NCI-H1694 (cell line): ENCODE measurements around the gene PPFIBP1.
"Not testable (repeated sequence)": the region's sequence is repeated elsewhere in the genome, so short reads cannot be mapped to it uniquely, and the experiment has no call there.

Source experiments
- DNase-seq: peaks from one replicate; lab custom pipeline; 2025; lab: John Stamatoyannopoulos, UW

The PPFIBP1 gene

DNA sequence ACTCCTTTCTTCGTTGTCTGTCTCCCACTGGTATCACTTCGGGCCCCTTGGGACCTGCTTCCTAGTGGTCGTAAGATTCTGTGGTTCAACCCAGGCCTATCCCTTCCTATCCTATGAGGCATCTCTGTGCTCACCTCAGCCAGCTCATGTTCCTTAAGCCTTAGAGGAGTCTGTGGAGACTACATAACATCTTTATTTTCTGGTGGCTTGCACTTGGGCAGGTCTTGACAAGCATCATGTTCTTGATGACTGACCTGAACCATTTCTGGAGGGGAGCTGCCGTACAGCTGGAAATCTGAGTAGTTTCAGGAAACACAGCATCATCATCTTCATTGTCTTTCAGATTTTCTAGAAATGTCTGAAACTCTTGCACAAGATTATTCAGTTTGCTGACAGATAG lies 69.3 kb downstream of the PPFIBP1 start:
- no peak for DNase-seq

DNA sequence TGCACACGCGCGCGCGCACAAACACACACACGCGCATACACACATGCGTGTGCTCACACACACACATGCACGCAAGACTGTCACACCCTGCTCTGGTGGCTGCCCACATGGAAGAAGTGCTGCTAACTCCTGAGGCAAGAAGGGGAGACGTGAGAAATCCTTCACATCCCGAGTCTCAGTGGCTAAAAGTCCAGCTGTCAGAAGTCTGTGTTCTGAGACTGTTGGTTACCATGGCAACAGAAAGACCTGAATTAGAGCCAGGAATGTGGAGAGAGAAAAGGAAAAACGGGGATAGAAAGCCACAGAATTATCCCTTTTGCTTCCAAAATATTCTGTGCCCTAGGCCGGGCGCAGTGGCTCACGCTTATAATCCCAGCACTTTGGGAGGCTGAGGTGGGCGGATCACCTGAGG lies 71.2 kb downstream of the PPFIBP1 start:
- DNase-seq = no peak

DNA sequence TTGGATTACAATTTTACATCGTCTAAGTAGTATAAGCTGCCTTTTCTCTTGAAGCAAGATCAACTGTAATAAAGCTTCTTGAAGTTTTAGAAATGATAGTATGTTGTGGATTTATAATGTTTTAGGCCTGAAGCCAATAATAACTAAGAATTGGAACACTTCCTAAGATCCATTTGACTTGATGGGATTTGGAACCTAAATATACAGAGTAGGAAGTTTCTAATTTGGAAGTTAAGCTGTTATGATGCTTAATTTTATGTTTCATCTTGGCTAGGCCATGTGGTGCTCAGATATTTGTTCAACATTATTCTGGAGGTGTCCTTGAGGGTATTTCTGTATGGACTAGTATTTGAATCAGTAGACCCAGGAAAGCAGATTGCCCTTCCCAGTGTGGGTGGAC lies 74.9 kb downstream of the PPFIBP1 start:
- not testable (repeated sequence) for DNase-seq

DNA sequence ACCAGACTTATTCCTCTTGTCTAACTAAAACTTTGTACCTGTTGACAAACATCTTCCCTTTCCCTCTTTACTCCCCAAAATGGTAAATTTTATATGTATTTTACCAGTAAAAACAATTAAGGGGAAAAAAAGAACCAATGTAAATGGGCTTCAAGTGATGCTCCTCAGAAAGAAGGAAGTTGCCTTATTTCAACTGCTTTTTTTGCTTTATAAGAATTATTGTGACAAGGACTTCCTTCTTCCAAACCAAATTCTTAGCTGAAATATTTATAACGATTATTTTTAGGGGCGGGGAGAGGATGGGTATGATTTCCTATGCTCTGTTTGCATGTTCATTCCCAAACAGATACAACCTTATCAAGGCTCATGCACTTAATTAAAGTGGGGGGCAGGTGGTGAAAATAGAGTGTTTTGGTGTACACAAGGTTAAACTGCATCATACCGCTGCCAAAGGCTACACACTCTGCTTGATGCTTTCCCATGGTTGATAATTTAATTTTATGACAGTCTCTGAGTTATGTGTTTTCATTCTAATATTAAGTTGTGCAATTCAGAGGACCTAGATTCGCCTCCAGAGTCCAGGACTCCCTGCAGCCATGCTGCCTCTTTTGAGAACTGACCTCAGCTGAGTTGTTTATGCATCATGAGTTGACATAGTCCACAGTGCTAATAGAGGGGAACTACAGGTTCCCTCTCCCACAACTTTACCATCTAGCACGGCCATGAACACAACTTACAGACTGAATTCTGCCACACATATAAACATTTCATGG lies 77.2 kb downstream of the PPFIBP1 start:
- DNase-seq = not testable (repeated sequence)

DNA sequence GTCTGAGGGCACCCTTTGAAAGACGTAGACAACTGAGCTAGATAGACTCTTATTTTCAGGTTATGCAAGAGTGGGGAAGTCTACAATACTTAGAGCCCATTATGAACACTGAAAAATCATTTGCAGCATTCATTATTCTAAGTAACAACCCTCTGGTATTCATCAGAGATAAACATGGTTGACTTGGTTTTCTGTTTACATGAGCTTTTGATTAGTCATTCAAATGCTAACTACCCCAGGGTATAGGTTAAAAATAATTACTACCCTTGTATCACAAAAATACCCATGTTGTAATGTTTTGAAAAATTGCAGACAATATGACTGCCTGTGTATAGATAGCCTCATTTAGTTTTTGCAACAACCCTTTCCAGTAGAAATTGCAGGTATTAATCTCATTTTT lies 78.5 kb downstream of the PPFIBP1 start:
- no peak for DNase-seq

DNA sequence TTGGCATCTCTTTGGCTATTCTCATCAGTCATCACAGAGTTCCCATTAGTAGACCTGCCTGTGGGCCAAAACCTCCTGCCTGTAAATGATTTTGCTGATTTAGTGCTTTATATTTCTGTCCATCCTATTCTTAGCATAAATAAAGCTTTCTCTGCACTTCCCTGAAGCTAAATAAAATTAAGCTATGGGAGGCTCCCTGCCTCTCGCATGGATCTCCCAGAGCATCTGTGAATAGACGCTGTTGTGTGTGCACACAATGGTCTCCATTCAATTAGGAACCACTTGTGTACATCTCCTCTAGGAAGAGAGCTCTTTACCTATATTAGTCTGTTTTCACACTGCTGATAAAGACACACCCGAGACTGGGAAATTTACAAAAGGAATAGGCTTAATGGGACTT lies 80.4 kb downstream of the PPFIBP1 start:
- DNase-seq = no peak

DNA sequence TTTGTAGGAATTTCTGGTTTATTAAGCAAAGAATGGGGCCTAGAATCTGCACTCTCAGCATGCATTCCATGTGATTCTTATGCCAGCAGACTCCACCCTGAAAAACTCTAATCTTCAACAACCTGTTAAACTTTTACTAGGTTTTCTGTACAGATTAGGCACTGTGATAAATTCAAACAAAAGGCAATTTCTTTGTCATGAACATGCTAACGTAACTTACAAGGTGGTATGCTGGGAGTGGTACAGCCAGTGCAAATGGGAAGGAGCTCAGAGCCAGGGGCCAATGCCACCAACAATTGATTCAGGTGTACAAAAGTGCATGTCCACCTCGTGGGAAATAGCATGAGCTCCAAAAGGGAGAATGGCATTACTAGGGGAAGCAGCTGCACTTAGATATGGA lies 83.0 kb downstream of the PPFIBP1 start:
- DNase-seq = no peak

DNA sequence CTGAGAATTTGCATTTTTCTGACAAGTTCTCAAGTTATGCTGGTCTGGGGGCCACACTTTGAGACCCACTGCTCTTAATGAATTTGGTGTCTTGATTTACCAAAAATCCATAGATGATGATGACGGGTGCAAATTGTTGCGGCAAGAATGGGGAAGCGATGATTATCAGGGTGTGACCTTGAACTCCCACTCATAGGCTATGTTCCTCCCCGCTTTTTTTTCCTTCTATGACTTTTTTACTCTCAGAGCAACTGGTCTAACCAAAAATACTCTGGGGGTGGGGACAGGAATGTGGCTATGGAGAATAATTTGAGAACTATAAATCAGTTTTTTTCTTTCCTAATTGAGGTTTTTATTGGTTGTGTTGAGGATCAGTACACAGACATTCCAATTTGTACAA lies 83.6 kb downstream of the PPFIBP1 start:
- DNase-seq = no peak

DNA sequence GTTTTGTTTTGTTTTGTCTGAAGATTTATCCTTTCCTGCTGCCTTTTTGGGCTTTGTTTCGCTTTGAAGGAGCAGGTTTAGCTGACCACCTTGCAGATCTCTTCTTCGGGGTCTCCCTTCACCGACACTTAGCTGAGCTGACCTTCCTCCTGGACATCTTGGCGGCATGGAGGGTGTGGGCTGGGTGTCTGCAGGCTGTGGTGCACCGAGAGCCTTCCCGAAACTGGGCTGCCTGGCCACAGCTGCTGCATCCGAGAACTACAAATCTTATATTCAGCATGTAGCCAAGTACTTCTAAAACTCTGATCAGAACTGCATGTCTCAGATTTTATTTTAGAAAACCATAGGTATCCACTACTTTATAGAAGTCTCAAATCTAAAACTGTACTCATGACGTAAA lies 84.9 kb downstream of the PPFIBP1 start:
- no peak for DNase-seq

DNA sequence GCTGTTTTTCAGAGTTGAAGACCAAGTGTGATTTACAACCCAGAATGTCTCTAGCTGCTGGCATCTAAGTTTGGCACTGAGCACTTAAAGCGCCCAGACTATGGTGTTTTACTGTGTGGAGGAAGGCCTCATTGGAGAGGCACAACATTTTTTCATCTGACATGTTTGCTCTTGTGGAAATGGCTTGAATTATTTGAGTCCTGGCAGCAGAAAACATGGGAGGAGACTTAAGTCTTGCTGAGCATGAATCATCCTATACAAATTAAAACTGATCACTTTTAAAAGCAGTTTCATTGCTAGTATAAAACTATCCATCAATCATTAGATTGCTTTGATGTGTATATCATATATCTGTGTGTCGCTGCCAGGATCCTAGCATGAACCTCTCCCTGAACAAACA lies 86.4 kb downstream of the PPFIBP1 start:
- no peak for DNase-seq

DNA sequence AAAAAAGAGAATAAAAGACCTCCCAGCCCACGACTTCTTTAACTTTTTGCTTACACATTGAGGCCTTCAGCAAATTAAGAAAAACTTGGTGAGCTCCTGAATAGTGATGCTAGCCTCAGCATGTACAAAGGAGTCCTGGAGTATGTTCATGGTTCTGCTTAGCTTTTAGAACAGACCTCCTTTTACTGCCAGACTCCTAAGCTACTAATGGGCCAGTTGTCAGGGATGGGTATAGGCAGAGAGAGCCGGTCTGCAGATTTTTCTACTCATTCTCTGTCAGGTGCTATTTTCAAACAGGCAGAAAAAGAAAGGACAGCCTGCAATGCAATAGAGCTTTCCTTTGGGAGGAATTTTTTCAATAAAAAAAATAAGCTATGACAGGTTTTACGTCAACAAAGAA lies 90.4 kb downstream of the PPFIBP1 start:
- DNase-seq = no peak

DNA sequence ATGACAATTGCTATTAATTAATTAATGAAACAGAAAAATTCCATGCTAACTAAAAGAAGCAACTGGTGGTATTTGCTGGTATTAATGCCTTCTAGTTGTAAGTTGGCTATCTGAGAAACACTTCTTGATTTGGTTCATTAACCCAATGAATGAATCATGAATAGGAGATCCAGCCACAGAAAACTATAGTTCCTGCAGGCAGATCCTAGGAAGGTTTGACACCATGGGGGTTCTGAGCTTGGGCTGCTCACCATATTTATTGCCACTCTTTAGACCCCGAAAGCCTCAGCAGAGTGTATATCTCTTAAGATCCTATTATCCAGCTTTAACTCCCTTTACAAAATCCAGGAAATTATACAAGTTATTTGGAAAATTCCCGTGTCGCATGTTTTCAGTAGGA lies 90.9 kb downstream of the PPFIBP1 start:
- DNase-seq = no peak

DNA sequence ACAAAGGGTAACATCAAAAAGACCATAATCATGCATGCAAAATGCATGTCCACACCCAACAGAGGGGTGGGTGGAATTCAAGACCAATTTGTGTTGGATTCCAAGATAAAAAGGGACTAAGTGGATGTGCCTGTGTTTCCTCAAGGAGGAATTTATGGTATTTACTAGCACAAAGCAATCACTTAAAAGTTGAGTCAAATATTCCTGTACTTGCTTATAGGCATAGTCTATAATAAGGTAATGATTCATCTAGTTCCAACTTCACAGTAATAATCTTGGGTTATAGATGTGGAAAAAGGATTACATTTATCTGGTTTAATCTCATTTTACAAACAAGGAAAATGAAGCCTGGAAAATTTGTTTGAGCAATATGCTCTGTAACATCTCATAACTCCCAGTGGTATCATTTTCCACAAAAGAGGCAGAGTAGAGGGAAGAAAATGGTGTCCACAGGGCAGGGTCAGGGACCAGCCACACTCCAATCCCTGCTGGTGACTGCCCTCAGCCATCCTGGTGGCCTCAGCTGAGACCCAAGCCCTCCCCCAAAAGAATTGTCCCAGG lies 91.4 kb downstream of the PPFIBP1 start:
- no peak for DNase-seq

DNA sequence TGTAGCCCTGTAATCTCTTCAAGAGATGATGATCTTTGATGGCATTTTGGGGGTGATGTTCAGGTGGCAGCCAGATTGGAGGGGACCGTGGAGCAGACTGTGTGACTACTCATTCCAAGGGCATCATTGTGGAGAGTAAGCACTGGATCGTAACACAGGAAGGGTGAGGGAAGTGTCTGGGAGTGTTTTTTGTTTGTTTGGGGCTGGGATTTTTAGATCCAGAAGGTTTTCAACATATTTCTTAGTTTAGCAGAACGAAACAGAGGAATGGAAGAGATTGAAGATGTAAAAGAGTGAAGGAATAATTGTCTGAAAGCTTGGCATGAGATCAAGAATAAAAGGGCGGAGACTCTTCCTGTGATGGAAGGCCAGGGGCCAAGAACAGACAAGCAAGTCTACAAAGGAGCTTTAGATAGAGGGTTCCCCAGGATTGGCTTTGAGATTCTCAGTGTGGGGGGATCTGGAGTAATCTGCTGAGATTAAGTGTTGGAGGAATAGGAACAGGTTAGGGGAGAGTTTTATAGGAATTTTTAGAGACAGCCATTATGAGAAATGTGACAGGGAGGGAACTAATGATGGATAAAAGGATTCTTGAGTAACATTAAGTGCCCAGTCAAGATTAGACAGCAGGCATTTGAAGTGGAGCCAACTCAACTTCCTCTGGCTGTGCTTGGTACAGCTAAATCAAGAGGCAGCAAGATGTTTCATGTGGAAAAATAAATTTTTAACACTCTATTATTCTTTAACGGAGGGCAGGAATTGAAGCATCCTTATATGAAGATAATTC lies 92.5 kb downstream of the PPFIBP1 start:
- DNase-seq = no peak

DNA sequence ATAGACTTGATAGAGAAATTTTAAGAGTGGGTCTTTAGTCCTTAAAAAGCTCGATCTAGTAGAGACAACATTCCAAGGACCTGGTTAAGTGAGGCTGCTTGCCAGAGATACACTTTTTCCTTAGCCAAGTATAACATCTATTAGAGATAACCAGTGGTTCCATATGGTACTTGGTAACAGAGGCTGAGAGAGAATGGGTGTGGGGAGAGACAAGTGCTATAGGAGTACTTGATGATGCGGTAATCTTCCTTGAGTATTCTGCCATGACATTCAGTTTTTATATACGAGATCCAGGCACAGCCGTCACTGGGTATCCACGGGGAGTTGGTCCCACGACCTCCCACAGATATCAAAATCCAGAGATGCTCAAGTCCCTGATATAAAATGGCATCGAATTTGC lies 94.8 kb downstream of the PPFIBP1 start:
- DNase-seq = no peak

DNA sequence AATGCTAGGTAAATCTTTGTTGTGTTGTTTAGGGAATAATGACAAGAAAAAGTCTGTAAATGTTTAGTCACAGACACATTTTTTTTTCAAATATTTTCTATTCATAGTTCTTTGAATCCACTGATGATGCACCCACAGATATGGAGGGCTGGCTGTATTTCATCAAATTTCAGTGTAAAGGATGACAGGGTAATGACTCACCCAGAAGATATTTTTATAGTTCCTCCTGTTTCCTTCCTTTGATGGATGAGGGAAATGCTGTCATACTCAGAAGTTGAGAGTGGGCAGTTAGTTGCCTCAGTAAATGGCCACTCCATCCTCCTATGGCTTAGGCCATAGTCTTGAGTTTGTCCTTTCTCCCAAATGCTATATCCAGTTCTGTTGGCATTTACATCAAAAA lies 95.3 kb downstream of the PPFIBP1 start:
- no peak for DNase-seq

DNA sequence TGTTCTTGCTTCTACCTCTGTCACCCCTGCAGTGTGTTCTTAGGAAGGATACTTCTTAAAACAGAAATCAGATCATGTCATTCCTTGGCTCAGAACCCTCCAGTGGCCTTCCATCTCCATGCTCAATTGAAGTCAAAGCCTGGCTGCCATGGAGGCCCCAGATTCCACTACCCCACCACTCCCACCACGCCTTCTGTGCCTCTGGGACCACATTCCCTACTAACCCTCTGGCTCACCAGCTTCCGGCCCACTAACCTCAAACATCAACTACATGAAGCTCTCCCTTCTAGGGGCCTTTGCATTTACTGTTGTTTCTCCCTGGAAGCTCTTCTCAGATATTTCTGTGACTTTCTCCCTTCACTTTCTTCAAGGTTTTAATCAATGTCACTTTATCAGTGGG lies 96.1 kb downstream of the PPFIBP1 start:
- DNase-seq = no peak

DNA sequence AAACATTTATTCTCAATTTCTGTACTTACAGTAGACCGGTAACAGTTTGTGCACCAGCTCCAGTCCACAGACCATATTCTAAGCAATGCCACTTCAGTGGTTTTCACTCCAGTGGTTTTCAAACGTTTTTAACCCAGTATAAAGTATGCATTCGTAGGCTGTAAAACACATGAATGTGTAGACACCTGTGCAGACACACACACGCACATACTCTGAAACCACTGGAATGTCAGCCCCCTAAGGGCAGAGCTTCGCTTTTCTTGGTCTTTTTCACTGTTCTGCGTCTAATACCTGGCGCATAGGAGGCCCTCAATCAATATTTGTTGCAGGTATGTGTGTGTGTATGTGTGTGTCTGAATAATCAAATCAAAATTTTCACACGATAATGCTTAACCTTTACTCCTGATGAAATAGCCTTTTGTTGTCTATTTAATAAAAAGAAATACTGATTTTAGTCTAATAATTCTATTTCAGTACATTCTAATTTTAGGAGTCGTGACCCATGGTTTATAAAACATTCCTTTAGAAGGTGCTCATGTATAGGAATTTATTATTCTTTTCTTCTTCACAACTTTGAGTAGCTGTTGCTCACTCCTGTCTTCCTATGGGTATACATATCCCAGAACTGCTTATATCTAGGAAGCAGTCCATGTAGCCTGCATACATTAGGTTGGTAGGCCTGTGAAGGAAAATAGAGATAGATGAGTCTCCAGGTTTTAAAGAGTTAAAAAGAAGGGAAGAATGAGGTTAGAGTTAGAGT lies 98.6 kb downstream of the PPFIBP1 start:
- DNase-seq = no peak

DNA sequence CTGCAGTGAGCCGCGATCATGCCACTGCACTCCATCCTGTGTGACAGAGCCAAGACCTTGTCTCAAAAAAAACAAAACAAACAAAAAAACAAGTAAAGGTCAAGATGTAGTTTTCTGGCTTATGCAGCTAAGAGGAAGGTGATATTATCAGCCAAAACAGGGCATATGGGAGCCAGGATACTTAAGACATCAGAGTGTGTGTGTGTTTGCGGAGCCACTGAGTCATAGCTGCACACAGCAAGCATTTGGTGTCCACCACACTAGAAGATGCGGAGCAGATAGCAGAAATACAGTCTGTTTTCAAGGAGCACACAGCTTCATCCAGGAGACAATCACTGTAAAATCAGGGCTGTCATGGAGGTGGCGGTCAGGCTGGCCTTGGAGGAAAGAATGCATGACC lies 99.6 kb downstream of the PPFIBP1 start:
- no peak for DNase-seq

DNA sequence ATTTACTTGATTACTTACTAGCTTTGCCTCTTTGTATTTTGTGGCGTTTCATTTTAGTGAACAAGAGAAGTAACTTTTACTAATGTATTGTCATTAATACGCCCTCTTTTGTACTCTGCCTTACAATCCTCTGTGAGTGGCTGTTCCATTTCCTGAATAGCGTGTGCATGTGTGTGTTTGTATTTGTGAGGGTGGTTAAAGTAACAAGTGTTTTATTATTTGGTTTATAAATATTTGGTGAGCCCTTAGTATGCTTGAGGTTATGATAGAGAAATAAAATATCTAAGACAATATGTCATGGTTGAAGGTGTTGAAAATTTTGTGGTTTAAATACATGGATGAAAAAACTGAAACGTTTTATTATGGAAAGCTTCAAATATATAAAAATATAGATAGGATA lies 100.6 kb downstream of the PPFIBP1 start:
- DNase-seq = no peak

DNA sequence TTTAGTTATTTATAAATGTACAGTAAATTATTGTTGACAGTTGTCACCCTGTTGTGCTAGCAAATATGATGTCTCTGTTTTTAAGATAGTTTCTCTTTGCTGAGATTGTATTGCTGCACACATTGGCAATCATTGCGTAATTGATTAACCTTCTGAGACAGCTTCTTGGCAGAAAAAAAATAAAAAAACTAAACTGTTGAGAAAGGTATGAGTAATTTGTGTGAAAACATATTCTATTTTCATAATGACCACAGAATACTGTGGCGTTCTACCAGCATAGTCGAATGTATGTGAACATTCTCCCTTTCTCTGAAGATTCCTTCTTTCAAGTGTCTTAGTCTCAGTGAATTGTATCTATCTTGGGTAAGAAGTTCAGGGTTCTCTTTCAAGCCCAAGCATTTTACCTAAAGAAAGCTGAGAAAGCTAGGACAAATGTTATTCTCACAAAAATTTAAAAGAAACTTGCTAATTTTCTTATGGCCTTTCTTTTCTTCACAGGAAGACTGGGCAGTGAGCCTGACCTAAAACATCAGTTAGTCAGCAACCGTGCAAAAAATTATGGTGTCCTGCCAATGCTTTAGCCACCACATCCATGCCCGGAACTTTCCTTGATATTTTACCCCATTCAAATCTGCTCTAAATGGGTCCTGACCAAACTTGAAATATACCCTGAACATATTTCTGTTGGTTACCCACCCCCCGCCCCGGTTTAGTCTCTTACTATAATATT lies 103.3 kb downstream of the PPFIBP1 start:
- DNase-seq = no peak
